Measurements from ENCODE around the gene ZFYVE21. TPM values are rescaled to one million over a fixed set of nuclear protein-coding genes. Genes with fewer than 3 reads are reported as not detected.

Gene ZFYVE21
- total RNA-seq (2021): 49.7 and 50.5 TPM in 2 replicates
- long read RNA-seq, transcript ZFYVE21-201 (8 exons, 1,521 nt): minor isoform, 178 of 420 reads
- long read RNA-seq, transcript ZFYVE21-202 (7 exons, 1,383 nt): major isoform, 201 of 420 reads
- long read RNA-seq, partial matches to known transcripts: 5 of 420 reads
- long read RNA-seq, other reads (novel, unspliced or antisense): 35 of 420 reads

DNA sequence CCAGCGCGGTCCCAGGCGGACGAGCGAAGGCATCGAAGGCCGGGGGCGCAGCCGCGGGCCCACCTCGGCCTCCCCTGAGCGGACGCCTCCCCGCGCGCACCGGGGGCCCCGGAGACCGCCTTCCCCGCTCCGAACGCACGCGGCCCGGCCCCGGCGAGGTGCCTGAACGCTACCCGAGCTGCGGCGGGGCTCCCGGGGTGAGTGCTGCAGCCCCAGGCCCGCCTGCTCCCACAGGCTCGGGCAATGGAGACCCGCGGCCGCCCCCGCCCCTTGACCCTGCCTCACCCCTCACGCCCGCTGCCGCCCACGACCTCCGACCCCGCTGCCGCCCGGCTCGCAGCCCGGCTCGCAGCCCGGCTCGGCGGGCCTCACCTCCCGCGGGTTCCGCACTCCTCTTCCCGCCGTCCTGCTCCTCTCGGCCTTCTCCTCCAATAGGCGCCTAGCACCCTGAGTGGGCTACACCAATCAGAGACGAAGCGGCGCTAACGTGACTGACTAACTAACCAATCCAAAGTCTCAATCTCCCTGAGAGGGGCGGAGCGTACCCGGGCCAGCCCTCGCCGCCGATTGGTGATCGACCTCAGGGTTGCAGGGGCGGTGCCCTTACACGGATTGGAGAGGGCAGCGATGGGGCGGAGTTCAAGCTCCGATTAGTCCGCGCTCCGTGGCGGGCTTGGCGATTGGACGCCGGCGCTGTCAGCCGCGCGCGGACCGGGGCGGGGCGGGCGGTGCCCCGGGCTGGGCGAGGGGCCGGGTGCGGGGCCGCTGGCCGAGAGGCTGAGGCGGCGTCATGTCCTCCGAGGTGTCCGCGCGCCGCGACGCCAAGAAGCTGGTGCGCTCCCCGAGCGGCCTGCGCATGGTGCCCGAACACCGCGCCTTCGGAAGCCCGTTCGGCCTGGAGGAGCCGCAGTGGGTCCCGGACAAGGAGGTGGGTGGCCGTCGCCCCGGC, at the start of gene ZFYVE21, which contains the start of gene XRCC3:
TSS of gene ZFYVE21 (plus strand) at position 759 of the 949 bp plus-strand sequence. CDS start at position 791, 32 bp downstream.
TSS of gene XRCC3 (minus strand) at position 400 of the 949 bp plus-strand sequence. CDS start 4,364 bp downstream, outside the sequence.
- Histone ChIP-seq H2AFZ (ENCODE audit: low read length) (no peak within 1 kb of the TSS), H3K23me2 (ENCODE audit: insufficient read length, low read depth, low read length, poor library complexity, severe bottlenecking) (no peaks in the 10 kb centered on the region), H2BK5ac (ENCODE audit: insufficient read length, low read length) (no peak within 1 kb of the TSS), H2BK120ac (ENCODE audit: low read depth, low read length, poor library complexity, severe bottlenecking) (no peak within 1 kb of the TSS), H3T11ph (ENCODE audit: low read length) (no peak within 1 kb of the TSS), H4K5ac (ENCODE audit: insufficient read length, low read depth, low read length) (no peak within 1 kb of the TSS), H3K56ac (ENCODE audit: insufficient read length, low read depth, low read length) (no peak within 1 kb of the TSS), H3K4me1 (ENCODE audit: insufficient read depth, low read length) (peaks cover 3% of the 10 kb centered on the region; the same call in 1 of the 2 replicates), H3K4me2 (ENCODE audit: insufficient read depth, insufficient read length, low read length) (peak within 1 kb of the TSS; percentile 58), H3K23ac (ENCODE audit: insufficient read length, low read depth, low read length) (no peak within 1 kb of the TSS), H3K9me3 (ENCODE audit: control insufficient read depth, low read depth, low read length) (no peaks in the 10 kb centered on the region), H3K4ac (ENCODE audit: low read depth, low read length) (no peak within 1 kb of the TSS), H4K8ac (replicated peaks; ENCODE audit: insufficient read length, low read depth, low read length) (no peak within 1 kb of the TSS), H2BK20ac (ENCODE audit: low read depth, low read length, poor library complexity, severe bottlenecking) (no peak within 1 kb of the TSS), H2BK15ac (ENCODE audit: low read depth, low read length) (no peak within 1 kb of the TSS), H2BK12ac (ENCODE audit: insufficient read length, low read depth, low read length) (no peak within 1 kb of the TSS), H3K18ac (ENCODE audit: insufficient read length, low read depth, low read length) (peak within 1 kb of the TSS; percentile 83), H2AK5ac (ENCODE audit: insufficient read length, low read length) (no peak within 1 kb of the TSS), H4K91ac (ENCODE audit: insufficient read length, low read depth, low read length) (no peak within 1 kb of the TSS), H3K79me1 (ENCODE audit: insufficient read depth, low read depth, low read length, poor library complexity, severe bottlenecking) (peaks cover 2% of the 10 kb centered on the region), H3K14ac (ENCODE audit: insufficient read depth, low read length) (peak within 1 kb of the TSS; percentile 93), H3K27me3 (ENCODE audit: insufficient read depth, low read length) (no peaks in the 10 kb centered on the region), H4K20me1 (ENCODE audit: control insufficient read depth, insufficient read depth, insufficient read length) (no peaks in the 10 kb centered on the region), H3K9ac (ENCODE audit: extremely low read depth, insufficient read length, low read length) (peak within 1 kb of the TSS; percentile 79), H3K27ac (ENCODE audit: insufficient read length, low read depth, low read length) (no peak within 1 kb of the TSS), H3K79me2 (ENCODE audit: insufficient read depth, low read length) (no peaks in the 10 kb centered on the region; the same call in 1 of the 2 replicates)
- Mint-ChIP-seq H3K27me3 (ENCODE audit: low read depth) (no peaks in the 10 kb centered on the region; the same call in 1 of the 2 replicates), H3K9me3 (no peaks in the 10 kb centered on the region), H3K27ac (peak within 1 kb of the TSS in 2 of 3 experiments; percentile 79 to 83; a peak in 3 of 7 replicates), H3K4me3 (peak within 1 kb of the TSS; percentile 75 to 90), H3K36me3 (ENCODE audit: insufficient read depth in 1 of 3, low read depth in 3 of 3) (peaks cover 9 to 22% (median 13%) of the 10 kb centered on the region in 3 experiments; a peak in 6 of 7 replicates), H3K4me1 (peaks cover 35 to 36% of the 10 kb centered on the region in 2 experiments)
- TF ChIP-seq, protein P1, sequence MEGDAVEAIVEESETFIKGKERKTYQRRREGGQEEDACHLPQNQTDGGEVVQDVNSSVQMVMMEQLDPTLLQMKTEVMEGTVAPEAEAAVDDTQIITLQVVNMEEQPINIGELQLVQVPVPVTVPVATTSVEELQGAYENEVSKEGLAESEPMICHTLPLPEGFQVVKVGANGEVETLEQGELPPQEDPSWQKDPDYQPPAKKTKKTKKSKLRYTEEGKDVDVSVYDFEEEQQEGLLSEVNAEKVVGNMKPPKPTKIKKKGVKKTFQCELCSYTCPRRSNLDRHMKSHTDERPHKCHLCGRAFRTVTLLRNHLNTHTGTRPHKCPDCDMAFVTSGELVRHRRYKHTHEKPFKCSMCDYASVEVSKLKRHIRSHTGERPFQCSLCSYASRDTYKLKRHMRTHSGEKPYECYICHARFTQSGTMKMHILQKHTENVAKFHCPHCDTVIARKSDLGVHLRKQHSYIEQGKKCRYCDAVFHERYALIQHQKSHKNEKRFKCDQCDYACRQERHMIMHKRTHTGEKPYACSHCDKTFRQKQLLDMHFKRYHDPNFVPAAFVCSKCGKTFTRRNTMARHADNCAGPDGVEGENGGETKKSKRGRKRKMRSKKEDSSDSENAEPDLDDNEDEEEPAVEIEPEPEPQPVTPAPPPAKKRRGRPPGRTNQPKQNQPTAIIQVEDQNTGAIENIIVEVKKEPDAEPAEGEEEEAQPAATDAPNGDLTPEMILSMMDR (conservative IDR thresholded peaks at IDR 0.05): no peak
- peak; percentile 99 for DNase-seq
- WGBS (ENCODE audit: extremely low coverage, insufficient read length, low lambda C conversion rate): no CpG with 5 or more reads among the region's 121 CpGs
